ENCODE measurements around the gene PFKM. TPM values are rescaled to one million over a fixed set of nuclear protein-coding genes. Genes with fewer than 3 reads are reported as not detected.

Gene PFKM
- total and polyA plus RNA-seq, 9 of the 15 experiments (the other 6 are each of a cell fraction or from before 2014, with no cell fraction given), result 16.5 to 39.9 (median 31.7) TPM

DNA sequence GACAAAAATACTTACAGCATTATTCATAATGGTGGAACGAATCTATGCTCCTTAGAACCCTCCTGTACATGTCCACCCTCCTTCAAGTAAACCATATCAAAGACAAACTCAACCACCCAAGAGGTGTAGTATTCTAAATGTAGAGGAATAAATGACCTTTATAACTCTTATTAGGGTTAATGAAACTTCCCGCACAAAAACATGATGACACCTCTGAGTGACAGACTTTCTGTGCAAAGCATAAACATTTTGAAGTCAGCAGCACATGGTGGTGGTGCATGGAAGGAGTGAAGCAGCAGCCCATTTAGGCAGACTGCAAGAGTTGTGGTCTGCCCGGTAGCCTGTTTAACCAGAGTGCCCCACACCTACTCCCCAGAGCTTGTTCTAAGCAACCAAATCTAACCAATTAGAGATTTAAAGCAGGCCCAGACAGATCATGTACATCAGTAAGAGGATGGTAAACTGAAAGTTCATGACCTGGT is 38.8 kb downstream of the PFKM start (continued):
- TF ChIP-seq, protein P1, sequence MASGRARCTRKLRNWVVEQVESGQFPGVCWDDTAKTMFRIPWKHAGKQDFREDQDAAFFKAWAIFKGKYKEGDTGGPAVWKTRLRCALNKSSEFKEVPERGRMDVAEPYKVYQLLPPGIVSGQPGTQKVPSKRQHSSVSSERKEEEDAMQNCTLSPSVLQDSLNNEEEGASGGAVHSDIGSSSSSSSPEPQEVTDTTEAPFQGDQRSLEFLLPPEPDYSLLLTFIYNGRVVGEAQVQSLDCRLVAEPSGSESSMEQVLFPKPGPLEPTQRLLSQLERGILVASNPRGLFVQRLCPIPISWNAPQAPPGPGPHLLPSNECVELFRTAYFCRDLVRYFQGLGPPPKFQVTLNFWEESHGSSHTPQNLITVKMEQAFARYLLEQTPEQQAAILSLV (tag; IDR thresholded peaks at IDR 0.05), result no peak
- TF ChIP-seq ZNF780A (CRISPR knock-in tag; IDR thresholded peaks at IDR 0.05) (no peak), MYC (IDR thresholded peaks at IDR 0.05; ENCODE audit: low read depth, low read length) (no peak), MYC (CRISPR knock-in tag; IDR thresholded peaks at IDR 0.05; ENCODE audit: borderline replicate concordance, low read depth) (no peak), NFIC (IDR thresholded peaks at IDR 0.05) (no peak), NR4A1 (CRISPR knock-in tag; IDR thresholded peaks at IDR 0.05) (no peak), NR4A1 (tag; IDR thresholded peaks at IDR 0.05) (0 out of 2 replicates have a peak, but pooled peaks have one; percentile 34), ZBTB1 (CRISPR knock-in tag; IDR thresholded peaks at IDR 0.05; ENCODE audit: borderline replicate concordance, low read depth) (no peak), TCF7 (IDR thresholded peaks at IDR 0.05; ENCODE audit: borderline replicate concordance) (no peak), JUND (IDR thresholded peaks at IDR 0.05; ENCODE audit: borderline replicate concordance, low read depth, low read length) (no peak), JUND (tag; IDR thresholded peaks at IDR 0.05; ENCODE audit: borderline replicate concordance, low read depth, low read length) (0 out of 3 replicates have a peak, but pooled peaks have one; percentile 6)
- TF ChIP-seq, protein P2, sequence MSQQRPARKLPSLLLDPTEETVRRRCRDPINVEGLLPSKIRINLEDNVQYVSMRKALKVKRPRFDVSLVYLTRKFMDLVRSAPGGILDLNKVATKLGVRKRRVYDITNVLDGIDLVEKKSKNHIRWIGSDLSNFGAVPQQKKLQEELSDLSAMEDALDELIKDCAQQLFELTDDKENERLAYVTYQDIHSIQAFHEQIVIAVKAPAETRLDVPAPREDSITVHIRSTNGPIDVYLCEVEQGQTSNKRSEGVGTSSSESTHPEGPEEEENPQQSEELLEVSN (IDR thresholded peaks at IDR 0.05; ENCODE audit: borderline replicate concordance in 1 of 2, extremely low read depth in 1 of 2, insufficient read depth in 1 of 2, insufficient read length in 1 of 2, low read depth in 1 of 2, low read length in 1 of 2, poor library complexity in 1 of 2, severe bottlenecking in 1 of 2), result peak in 1 of 2 experiments; percentile 42
- TF ChIP-seq, protein P3, sequence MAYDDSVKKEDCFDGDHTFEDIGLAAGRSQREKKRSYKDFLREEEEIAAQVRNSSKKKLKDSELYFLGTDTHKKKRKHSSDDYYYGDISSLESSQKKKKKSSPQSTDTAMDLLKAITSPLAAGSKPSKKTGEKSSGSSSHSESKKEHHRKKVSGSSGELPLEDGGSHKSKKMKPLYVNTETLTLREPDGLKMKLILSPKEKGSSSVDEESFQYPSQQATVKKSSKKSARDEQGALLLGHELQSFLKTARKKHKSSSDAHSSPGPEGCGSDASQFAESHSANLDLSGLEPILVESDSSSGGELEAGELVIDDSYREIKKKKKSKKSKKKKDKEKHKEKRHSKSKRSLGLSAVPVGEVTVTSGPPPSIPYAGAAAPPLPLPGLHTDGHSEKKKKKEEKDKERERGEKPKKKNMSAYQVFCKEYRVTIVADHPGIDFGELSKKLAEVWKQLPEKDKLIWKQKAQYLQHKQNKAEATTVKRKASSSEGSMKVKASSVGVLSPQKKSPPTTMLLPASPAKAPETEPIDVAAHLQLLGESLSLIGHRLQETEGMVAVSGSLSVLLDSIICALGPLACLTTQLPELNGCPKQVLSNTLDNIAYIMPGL (CRISPR knock-in tag; IDR thresholded peaks at IDR 0.05), result no peak
- TF ChIP-seq, protein P4, sequence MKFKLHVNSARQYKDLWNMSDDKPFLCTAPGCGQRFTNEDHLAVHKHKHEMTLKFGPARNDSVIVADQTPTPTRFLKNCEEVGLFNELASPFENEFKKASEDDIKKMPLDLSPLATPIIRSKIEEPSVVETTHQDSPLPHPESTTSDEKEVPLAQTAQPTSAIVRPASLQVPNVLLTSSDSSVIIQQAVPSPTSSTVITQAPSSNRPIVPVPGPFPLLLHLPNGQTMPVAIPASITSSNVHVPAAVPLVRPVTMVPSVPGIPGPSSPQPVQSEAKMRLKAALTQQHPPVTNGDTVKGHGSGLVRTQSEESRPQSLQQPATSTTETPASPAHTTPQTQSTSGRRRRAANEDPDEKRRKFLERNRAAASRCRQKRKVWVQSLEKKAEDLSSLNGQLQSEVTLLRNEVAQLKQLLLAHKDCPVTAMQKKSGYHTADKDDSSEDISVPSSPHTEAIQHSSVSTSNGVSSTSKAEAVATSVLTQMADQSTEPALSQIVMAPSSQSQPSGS (CRISPR knock-in tag; IDR thresholded peaks at IDR 0.05), result no peak
- TF ChIP-seq, protein P5, sequence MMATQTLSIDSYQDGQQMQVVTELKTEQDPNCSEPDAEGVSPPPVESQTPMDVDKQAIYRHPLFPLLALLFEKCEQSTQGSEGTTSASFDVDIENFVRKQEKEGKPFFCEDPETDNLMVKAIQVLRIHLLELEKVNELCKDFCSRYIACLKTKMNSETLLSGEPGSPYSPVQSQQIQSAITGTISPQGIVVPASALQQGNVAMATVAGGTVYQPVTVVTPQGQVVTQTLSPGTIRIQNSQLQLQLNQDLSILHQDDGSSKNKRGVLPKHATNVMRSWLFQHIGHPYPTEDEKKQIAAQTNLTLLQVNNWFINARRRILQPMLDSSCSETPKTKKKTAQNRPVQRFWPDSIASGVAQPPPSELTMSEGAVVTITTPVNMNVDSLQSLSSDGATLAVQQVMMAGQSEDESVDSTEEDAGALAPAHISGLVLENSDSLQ (IDR thresholded peaks at IDR 0.05), result peak; percentile 56
